ENCODE results near the gene SPNS3.

The SPNS3 gene

GRCh38 chr17:4425398-4425797 is 8.3 kb upstream of the SPNS3 start:
- DNase-seq (ENCODE audit: extremely low spot score, insufficient read length, low read depth): no peak
- no peak for FAIRE-seq

DNA sequence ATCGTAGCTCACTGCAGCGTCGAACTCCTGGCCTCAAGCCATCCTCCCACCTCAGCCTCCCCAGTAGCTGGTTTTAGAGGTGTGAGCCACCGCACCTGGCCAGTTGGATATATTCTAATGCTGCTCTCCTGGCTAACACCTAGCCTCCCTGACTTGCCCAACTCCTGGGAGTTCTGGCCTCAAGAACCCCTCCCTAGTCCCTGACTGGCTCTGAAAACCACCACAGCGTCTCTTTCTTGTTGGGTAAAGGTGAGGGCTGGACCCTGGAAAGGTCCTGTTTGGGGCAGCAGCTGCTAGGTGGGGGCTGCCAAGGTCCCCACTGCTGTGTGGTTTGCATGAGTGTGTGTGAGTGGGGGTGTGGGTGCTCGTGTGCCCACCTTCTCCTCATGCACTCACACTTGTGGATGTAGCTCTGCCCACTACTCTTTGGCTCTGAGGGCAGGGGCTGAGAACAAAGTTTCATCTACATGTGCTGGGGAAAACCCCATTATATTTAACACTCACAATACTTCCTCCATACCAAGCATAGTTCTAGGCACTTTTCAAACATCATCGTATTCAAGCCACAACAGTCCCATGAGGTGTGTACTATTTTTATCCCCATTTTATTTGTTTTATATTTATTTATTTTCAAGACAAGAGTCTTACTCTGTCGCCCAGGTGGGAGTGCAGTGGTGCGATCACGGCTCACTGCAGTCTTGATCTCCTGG is 7.1 kb upstream of the SPNS3 start:
- DNase-seq (ENCODE audit: extremely low spot score, insufficient read length, low read depth) (no peak), FAIRE-seq (no peak)

DNA sequence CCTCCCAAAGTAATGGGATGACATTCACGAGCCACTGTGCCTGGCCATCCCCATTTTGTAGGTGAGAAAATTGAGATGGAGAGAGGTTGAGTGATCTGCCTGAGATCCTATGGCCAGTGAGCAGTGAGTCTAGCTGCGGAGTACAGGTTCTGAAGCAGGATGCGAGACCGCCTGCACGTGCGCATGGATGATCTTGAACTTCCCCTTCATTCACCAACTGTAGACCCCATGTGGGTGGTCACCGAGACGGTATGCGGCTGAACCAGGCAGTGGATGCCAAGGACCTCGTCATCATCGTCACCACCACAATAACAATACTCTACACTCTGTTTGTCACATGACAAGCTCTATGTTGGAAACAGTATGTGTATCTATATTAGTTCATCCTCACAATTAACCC is 6.2 kb upstream of the SPNS3 start:
- FAIRE-seq (no peak), DNase-seq (ENCODE audit: extremely low spot score, insufficient read length, low read depth) (no peak)

DNA sequence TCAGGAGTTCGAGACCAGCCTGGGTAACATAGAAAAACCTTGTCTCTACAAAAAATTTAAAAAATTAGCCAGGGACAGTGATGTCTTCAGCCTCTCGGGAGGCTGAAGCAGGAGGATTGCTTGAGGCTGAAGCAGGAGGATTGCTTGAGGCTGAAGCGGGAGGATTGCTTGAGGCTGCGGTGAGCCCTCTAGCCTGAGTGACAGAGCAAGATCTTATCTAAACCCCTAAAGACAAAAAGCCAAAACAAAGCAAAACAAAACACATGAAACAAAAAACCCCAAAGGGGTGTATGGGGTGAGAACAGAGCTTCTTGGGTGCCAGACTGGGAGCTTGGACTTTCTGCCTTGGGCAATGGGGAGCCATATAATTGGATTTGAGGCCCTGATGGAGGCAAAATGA is 2.6 kb downstream of the SPNS3 start:
- no peak for DNase-seq (ENCODE audit: extremely low spot score, insufficient read length, low read depth)
- FAIRE-seq: no peak

GRCh38 chr17:4436846-4437245 is 3.1 kb downstream of the SPNS3 start:
- FAIRE-seq: no peak
- no peak for DNase-seq (ENCODE audit: extremely low spot score, insufficient read length, low read depth)

GRCh38 chr17:4438162-4438944 is 4.6 kb downstream of the SPNS3 start:
- FAIRE-seq (no peak), DNase-seq (ENCODE audit: extremely low spot score, insufficient read length, low read depth) (no peak)

GRCh38 chr17:4440021-4440420 is 6.3 kb downstream of the SPNS3 start:
- FAIRE-seq: no peak
- DNase-seq (ENCODE audit: extremely low spot score, insufficient read length, low read depth): no peak

- no peak for DNase-seq (ENCODE audit: extremely low spot score, insufficient read length, low read depth)
- FAIRE-seq: no peak
Measured at GRCh38 chr17:4440690-4441686, 7.2 kb downstream of the SPNS3 start.

DNA sequence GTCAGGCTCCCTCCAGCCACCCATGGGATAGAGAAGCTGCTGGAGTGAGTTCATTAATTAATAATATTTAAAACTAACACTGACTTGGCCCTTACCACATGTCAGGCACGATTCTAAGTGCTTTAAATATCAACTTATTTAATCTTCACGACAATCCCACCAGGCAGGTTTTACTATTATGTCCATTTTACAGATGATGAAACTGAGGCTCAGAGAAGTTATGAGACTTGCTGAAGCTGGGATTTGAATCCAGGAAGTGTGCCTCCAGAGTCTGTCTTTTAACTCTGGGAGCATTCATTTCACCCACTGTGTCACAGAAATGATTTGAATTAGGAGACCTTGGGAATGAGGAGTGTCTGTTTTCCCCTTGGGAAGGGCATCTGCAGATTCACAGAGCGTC is 8.8 kb downstream of the SPNS3 start:
- DNase-seq (ENCODE audit: extremely low spot score, insufficient read length, low read depth) (no peak), FAIRE-seq (no peak)

DNA sequence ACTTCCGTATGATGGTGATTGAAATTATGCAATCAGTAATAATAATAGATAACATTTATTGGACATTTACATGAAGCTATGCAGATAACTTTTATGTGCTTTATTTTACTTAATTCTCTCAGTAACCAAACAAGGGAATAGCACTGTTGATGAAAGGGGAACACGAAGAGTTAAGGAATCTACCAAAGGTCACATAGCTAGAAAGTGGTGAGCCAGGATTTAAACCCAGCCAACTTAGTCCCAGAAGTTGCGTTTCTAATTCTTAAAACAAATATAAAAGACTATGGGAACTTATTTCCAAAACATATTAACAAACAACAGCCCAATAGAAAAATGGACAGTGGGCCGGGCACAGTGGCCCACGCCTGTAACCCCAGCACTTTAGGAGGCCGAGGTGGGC is 9.7 kb downstream of the SPNS3 start:
- DNase-seq (ENCODE audit: extremely low spot score, insufficient read length, low read depth) (no peak), FAIRE-seq (no peak)

DNA sequence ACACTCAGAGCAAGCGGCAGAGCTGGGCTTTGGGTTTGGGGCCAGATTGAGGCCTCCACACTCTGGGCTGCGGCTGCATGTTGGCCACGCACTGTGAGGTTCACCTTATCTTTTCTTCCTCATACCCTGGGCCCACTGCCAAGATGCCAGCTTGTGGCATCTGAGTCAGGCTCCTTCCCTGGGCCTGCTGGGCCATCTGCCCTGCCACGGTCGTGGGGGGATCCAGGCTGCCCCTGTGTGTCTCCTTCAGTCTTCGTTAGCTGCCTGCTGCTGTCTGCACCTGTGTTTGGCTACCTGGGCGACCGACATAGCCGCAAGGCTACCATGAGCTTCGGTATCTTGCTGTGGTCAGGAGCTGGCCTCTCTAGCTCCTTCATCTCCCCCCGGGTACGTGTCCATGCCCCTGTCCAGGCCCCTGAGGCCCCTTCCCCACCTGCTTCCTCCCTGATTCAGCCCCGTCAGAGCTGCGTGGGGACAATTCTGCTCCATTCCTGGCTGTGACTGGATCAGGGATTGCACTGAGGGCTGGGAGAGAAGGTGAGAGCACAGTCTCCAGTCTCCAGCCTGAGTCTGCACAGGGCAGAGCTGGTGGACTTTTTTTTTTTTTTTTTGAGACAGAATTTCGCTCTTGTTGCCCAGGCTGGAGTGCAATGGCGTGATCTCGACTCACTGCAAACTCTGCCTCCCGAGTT is 11.2 kb downstream of the SPNS3 start:
- no peak for DNase-seq (ENCODE audit: extremely low spot score, insufficient read length, low read depth)
- no peak for FAIRE-seq

DNA sequence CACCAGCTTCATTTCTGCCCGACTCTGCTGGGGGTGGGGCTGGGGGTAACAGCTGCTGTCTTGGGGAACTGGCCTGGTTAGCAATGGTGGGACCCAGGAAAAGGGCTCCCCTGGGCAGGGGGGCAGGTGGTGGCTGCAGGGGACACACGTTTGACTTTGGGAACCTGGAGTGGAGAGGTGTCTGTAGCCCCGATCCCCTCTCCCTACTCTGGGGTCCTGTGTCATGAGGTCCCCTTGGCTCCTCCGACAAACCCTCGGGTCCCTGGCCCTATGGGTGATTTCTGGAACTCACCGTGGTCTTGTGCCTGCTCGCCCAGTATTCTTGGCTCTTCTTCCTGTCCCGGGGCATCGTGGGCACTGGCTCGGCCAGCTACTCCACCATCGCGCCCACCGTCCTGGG is 12.0 kb downstream of the SPNS3 start:
- FAIRE-seq: no peak
- DNase-seq (ENCODE audit: extremely low spot score, insufficient read length, low read depth): no peak

DNA sequence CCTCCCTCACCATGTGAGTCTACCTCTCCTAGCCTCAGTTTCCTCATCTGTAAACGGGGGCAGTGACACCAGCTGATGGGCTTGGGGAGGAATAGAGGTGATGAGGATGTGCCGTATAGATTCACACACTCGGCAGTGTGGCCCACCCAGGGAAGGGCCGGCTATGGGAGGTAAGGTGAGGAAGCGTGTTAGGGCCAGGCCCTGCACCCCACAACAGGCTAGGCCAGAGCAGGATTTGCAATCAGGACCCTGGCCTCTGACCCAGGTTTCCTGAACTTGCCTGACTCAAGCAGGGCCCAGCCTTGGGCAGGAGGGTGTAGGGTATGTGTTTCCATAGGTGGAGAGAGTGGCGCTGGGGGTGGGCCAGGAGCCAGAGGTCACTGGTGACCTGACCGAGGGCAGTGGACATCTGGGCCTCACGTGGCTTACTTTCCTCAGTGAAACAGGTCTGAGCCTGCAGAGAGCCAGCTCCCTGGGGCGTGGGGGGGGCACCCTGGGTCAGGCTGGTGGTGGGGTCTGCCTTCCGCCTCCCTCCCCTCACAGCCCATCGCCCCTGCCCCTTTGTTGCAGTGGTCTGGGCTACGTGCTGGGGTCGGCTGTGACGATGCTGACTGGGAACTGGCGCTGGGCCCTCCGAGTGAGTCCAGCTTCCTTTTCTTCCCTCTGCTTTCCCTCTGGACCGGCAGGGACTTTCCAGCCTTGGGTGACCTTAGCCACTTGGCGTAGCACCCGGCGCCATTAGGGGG is 12.8 kb downstream of the SPNS3 start:
- FAIRE-seq (no peak), DNase-seq (ENCODE audit: extremely low spot score, insufficient read length, low read depth) (no peak)

GRCh38 chr17:4448197-4448980 is 14.6 kb downstream of the SPNS3 start:
- no peak for DNase-seq (ENCODE audit: extremely low spot score, insufficient read length, low read depth)
- no peak for FAIRE-seq

DNA sequence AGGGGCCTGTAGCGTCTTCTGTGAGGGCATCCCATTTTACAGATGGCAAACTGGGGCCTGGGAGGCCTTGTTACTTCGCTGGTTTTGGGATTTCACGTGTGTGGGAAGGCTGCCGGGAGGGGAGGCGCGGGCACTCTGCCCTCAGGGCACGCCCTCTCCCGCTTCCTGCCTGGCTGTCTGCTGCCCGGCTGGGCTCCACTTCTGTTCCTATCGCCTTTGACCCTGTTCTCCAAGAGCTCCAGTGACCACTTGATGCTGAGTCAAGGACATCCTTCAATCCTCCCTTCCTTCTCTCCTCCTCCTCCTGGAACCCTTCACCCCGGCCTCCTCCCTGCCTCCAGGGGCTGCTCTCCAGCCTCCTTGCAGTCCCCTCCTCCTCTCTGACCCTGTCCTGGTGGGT is 16.0 kb downstream of the SPNS3 start:
- FAIRE-seq: no peak
- DNase-seq (ENCODE audit: extremely low spot score, insufficient read length, low read depth): no peak

DNA sequence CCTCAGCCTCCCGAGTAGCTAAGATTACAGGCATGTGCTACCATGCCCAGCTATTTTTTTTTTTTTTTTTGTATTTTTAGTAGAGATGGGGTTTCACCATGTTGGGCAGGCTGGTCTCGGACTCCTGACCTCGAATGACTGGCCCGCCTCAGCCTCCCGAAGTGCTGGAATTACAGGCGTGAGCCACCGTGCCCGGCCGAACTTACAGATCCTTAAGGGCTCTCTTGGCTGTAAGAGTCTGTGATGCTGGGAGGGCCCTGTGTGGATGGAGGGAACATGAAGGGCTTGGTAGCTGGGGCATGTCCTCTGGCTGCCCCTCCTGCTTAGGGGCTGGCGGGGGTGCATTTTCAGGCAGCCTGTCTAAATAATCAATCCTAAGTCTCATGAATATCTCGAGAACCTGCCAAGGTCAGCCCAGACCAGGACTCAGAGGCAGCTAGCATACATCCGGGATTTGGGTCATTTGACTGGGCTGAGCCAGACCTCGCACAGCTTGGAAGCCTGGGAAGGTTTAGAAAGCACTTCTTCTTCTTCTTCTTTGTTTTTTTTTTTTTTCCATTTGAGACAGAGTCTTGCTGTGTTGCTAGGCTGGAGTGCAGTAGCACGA is 17.1 kb downstream of the SPNS3 start:
- FAIRE-seq (no peak), DNase-seq (ENCODE audit: extremely low spot score, insufficient read length, low read depth) (no peak)

DNA sequence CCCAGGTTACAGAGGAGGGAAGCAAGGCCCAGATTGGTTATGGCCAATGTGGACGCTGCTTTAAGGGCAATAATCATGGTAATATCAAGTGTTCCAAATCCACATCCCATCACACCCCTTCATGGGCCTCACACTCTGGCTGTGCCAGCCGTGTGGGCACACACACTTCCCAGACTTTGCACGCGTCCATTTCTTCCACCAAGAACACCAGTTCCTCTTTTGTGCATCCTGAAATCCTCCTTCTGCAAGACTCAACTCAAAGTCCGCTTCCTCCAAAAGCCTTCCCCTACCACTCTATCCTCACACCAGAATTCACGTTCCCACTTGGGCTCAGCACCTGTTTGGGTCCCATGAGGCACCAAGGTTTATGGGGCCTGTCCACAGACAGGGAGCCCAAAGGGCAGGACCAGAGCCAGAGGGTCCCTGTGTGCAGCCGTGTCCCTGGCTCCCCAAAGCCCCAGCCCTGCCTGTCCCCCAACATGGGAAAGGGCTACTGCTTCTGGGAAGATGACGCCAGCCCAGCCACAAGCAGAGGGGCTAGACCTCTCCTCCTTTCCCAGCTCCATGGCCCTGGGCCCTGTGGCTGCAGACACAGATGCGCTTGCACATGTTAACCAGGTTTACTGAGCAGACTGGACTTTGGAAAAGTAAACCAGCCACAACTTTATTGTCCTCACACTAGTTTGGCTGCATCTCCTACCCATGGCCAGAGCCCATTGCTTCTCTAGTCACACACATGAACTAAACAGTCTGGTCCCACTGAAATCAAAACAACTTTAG is 20.3 kb downstream of the SPNS3 start:
- no peak for DNase-seq (ENCODE audit: extremely low spot score, insufficient read length, low read depth)
- FAIRE-seq: no peak
